ENCODE data around the gene CD1B.
"Not testable (repeated sequence)": the region's sequence is repeated elsewhere in the genome, so short reads cannot be mapped to it uniquely, and the experiment has no call there.

CD1B gene
- 2.3 to 177 (median 81.6) reads per million in 18 experiments for total RNA-seq

- DNase-seq = peak in 1 of 2 donors; percentile 11
Measured at GRCh38 chr1:158331481-158332150, at the start of gene CD1B. Gene CD1B (minus strand): TSS chr1:158331531. CDS start chr1:158331423, 108 bp downstream.

GRCh38 chr1:158374860-158375259 is 43.5 kb upstream of the CD1B start:
- peak in 1 of 2 donors; percentile 33 for DNase-seq

- DNase-seq = not testable (repeated sequence)
Measured at GRCh38 chr1:158374101-158374500, 42.8 kb upstream of the CD1B start.

- no peak for DNase-seq
Measured at GRCh38 chr1:158371188-158371953, 40.0 kb upstream of the CD1B start.

GRCh38 chr1:158366783-158367182 is 35.5 kb upstream of the CD1B start:
- DNase-seq = no peak

- DNase-seq = no peak
Measured at GRCh38 chr1:158362941-158363340, 31.6 kb upstream of the CD1B start.

GRCh38 chr1:158362482-158362881 is 31.2 kb upstream of the CD1B start:
- DNase-seq = no peak

GRCh38 chr1:158357441-158357840 is 26.1 kb upstream of the CD1B start:
- DNase-seq = no peak

GRCh38 chr1:158356616-158357015 is 25.3 kb upstream of the CD1B start:
- no peak for DNase-seq

- DNase-seq = no peak
Measured at GRCh38 chr1:158355773-158356285, 24.5 kb upstream of the CD1B start.

- peak; percentile 60 to 66 for DNase-seq
Measured at GRCh38 chr1:158354255-158354654, 22.9 kb upstream of the CD1B start.

GRCh38 chr1:158353303-158354075 is 22.2 kb upstream of the CD1B start, which contains the start of gene CD1E:
Gene CD1E (plus strand): TSS chr1:158353894. CDS start chr1:158353989, 95 bp downstream.
- DNase-seq = peak; percentile 65 to 80

- DNase-seq = not testable (repeated sequence)
Measured at GRCh38 chr1:158348946-158349345, 17.6 kb upstream of the CD1B start.

GRCh38 chr1:158336413-158336812 is 5.1 kb upstream of the CD1B start:
- not testable (repeated sequence) for DNase-seq

GRCh38 chr1:158335213-158335532 is 3.8 kb upstream of the CD1B start:
- no peak for DNase-seq

- DNase-seq = no peak
Measured at GRCh38 chr1:158334526-158335212, 3.3 kb upstream of the CD1B start.

GRCh38 chr1:158333405-158334155 is 2.2 kb upstream of the CD1B start:
- DNase-seq = peak; percentile 13 to 44

- no peak for DNase-seq
Measured at GRCh38 chr1:158331106-158331425, 265 bp downstream of the CD1B start.

GRCh38 chr1:158330391-158331105 is 783 bp downstream of the CD1B start:
- no peak for DNase-seq

GRCh38 chr1:158329733-158330132 is 1.6 kb downstream of the CD1B start:
- DNase-seq = peak; percentile 48 to 68

- no peak for DNase-seq
Measured at GRCh38 chr1:158329300-158329699, 2.0 kb downstream of the CD1B start.
